K562 (cell line): Measurements from ENCODE around the gene OLAH.

ENCODE experiments used
- CHD2 ChIP-seq: IDR thresholded peaks from 2 replicates; pipeline ENCODE4 v1.6.1; 2011; ENCODE audit warnings: low read depth, low read length
- CHD4 ChIP-seq: fragments of 200-600 bp; sonication (generic); IDR thresholded peaks from 3 replicates; pipeline ENCODE4 v1.6.1; 2012; ENCODE audit warnings: low read depth, mild to moderate bottlenecking, mixed read lengths, low read length, inconsistent platforms; ENCODE audit not compliant: insufficient read depth, insufficient replicate concordance, poor library complexity, severe bottlenecking
- DPF2 ChIP-seq: fragments of 450-650 bp; IDR thresholded peaks from 2 replicates; pipeline ENCODE4 v1.6.1; 2016
- ELF1 ChIP-seq: fragments of 200-800 bp; sonication (Bioruptor generic); IDR thresholded peaks from 2 replicates; pipeline ENCODE4 v1.6.1; 2016; ENCODE audit warnings: missing genetic modification characterization, missing compliant biosample characterization
- POLR2A ChIP-seq: fragments of 450-650 bp; conservative IDR thresholded peaks from 2 replicates; pipeline ENCODE4 v1.6.1; 2016
- SRSF9 ChIP-seq: fragments of 200-400 bp; formaldehyde crosslinking; IDR thresholded peaks from 2 replicates; pipeline ENCODE4 v1.6.1; 2017; ENCODE audit warnings: low read depth, low read length, borderline replicate concordance
- TARDBP ChIP-seq: fragments of 450-650 bp; IDR thresholded peaks from 2 replicates; pipeline ENCODE4 v1.6.1; 2016
- WHSC1 ChIP-seq: IDR thresholded peaks from one replicate; pipeline ENCODE4 v1.6.1; 2012; ENCODE audit warnings: low read length, control low read depth, inconsistent platforms
- ZNF407 ChIP-seq: fragments of 450-650 bp; IDR thresholded peaks from 2 replicates; pipeline ENCODE4 v1.6.1; 2016; ENCODE audit warnings: low read depth
- TF ChIP-seq, protein P1 (sequence below): fragments of 250-450 bp; sonication (Bioruptor Pico); IDR thresholded peaks from 2 replicates; pipeline ENCODE4 v1.8.0; 2022; ENCODE audit warnings: inconsistent platforms, mild to moderate bottlenecking, moderate library complexity, borderline replicate concordance
- TF ChIP-seq, protein P2 (sequence below), 2 experiments: fragments of 450-650 bp in 1 of 2; sonication (generic) in 1 of 2; formaldehyde crosslinking in 1 of 2; IDR thresholded peaks in 1 of 2; conservative IDR thresholded peaks in 1 of 2; 2 replicates each; pipeline versions ENCODE4 v1.6.1 to v1.8.1; 2016 to 2023; ENCODE audit warnings: mild to moderate bottlenecking in 2 of 2, moderate library complexity in 2 of 2, inconsistent platforms in 1 of 2, missing genetic modification reagents in 1 of 2

GRCh38 chr10:15015451-15015850 is 28.3 kb upstream of the OLAH start:
- no peak for TF ChIP-seq CHD2
- no peak for TF ChIP-seq ZNF407
- no peak for TF ChIP-seq WHSC1
- TF ChIP-seq ELF1: no peak
- no peak for TF ChIP-seq POLR2A
- no peak for TF ChIP-seq CHD4
- TF ChIP-seq TARDBP: no peak
- TF ChIP-seq, protein P1, sequence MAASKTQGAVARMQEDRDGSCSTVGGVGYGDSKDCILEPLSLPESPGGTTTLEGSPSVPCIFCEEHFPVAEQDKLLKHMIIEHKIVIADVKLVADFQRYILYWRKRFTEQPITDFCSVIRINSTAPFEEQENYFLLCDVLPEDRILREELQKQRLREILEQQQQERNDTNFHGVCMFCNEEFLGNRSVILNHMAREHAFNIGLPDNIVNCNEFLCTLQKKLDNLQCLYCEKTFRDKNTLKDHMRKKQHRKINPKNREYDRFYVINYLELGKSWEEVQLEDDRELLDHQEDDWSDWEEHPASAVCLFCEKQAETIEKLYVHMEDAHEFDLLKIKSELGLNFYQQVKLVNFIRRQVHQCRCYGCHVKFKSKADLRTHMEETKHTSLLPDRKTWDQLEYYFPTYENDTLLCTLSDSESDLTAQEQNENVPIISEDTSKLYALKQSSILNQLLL: no peak
- TF ChIP-seq, protein P2, sequence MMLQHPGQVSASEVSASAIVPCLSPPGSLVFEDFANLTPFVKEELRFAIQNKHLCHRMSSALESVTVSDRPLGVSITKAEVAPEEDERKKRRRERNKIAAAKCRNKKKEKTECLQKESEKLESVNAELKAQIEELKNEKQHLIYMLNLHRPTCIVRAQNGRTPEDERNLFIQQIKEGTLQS (IDR thresholded peaks at IDR 0.05): no peak
- TF ChIP-seq, protein P2 (CRISPR knock-in tag; conservative IDR thresholded peaks at IDR 0.05): no peak
- no peak for TF ChIP-seq DPF2
- TF ChIP-seq SRSF9: no peak
